ENCODE data around the gene CLSTN2. TPM values are rescaled to one million over a fixed set of nuclear protein-coding genes. Genes with fewer than 3 reads are reported as not detected.

CLSTN2 gene
- total and polyA plus RNA-seq, 2 of the 8 experiments (the other 6 are each of a cell fraction or from before 2014, with no cell fraction given): 0.39 to 0.52 TPM

DNA sequence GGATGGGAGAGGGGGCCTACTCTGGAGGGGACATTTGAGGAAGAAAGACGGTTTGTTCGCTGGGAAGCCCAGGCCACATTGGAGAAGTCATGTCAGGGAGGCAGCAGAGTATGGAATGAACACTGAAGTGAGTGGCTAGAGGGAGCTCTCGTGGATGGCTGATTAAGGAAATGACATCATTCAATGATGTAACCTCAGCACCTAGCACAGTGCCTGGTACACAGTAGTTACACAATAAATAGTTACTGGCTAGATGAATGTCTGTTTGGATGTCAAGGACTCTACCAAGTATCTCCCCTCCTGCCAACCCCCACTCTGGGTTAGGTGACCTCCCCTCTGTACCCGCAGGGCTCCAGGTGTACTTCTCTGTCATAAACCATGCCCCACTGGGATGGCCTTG is 121.1 kb downstream of the CLSTN2 start (continued):
- TF ChIP-seq GABPA (IDR thresholded peaks at IDR 0.05; ENCODE audit: borderline replicate concordance, insufficient read depth, low read length) (no peak), PHF8 (conservative IDR thresholded peaks at IDR 0.05; ENCODE audit: low read depth, low read length) (no peak), POLR2AphosphoS5 (IDR thresholded peaks at IDR 0.05; ENCODE audit: low read depth, low read length) (no peak), RBBP5 (IDR thresholded peaks at IDR 0.05; ENCODE audit: borderline replicate concordance, low read depth, low read length) (no peak), FOSL1 (IDR thresholded peaks at IDR 0.05; ENCODE audit: insufficient read depth, low read depth, low read length) (no peak)
- TF ChIP-seq, protein P1, sequence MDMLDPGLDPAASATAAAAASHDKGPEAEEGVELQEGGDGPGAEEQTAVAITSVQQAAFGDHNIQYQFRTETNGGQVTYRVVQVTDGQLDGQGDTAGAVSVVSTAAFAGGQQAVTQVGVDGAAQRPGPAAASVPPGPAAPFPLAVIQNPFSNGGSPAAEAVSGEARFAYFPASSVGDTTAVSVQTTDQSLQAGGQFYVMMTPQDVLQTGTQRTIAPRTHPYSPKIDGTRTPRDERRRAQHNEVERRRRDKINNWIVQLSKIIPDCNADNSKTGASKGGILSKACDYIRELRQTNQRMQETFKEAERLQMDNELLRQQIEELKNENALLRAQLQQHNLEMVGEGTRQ (IDR thresholded peaks at IDR 0.05; ENCODE audit: low read length): no peak

Measured in H1 (cell line).